HEK293T (cell line): ENCODE data around the gene TECTB.

Experiments used
- CTCF ChIA-PET: fragments of 350-600 bp; formaldehyde crosslinking; extraction: SDS; loops from one replicate; lab custom pipeline; 2021; ENCODE audit warnings: antibody characterized with exemption, inconsistent platforms; lab: Yijun Ruan, JAX
- POLR2A ChIA-PET: fragments of 350-600 bp; formaldehyde crosslinking; extraction: SDS; loops from one replicate; lab custom pipeline; 2020; ENCODE audit warnings: antibody characterized with exemption, inconsistent platforms; lab: Yijun Ruan, JAX
- DNase-seq: peaks from one replicate; pipeline ENCODE4 v3.0.0; 2012; ENCODE audit warnings: mixed read lengths; ENCODE audit errors: extremely low spot score
- ARNT ChIP-seq: fragments of 450-650 bp; IDR thresholded peaks from 2 replicates; pipeline ENCODE4 v1.6.1; 2017; ENCODE audit warnings: mild to moderate bottlenecking
- BHLHE40 ChIP-seq: fragments of 450-650 bp; IDR thresholded peaks from 2 replicates; pipeline ENCODE4 v1.6.1; 2016; ENCODE audit warnings: mild to moderate bottlenecking, moderate library complexity, borderline replicate concordance
- CTBP1 ChIP-seq: fragments of 450-650 bp; IDR thresholded peaks from 2 replicates; pipeline ENCODE4 v1.6.1; 2016; ENCODE audit warnings: borderline replicate concordance
- ELF4 ChIP-seq: fragments of 450-650 bp; IDR thresholded peaks from 2 replicates; pipeline ENCODE4 v1.6.1; 2017; ENCODE audit warnings: antibody characterized with exemption
- FOXA1 ChIP-seq: fragments of 450-650 bp; IDR thresholded peaks from 2 replicates; pipeline ENCODE4 v1.6.1; 2016; ENCODE audit warnings: mild to moderate bottlenecking
- FOXK2 ChIP-seq: fragments of 450-650 bp; IDR thresholded peaks from 2 replicates; pipeline ENCODE4 v1.6.1; 2016; ENCODE audit warnings: mild to moderate bottlenecking
- FOXM1 ChIP-seq: fragments of 450-650 bp; IDR thresholded peaks from 2 replicates; pipeline ENCODE4 v1.6.1; 2017; ENCODE audit warnings: mild to moderate bottlenecking, borderline replicate concordance
- HDGF ChIP-seq: fragments of 450-650 bp; IDR thresholded peaks from 2 replicates; pipeline ENCODE4 v1.6.1; 2017; ENCODE audit warnings: antibody characterized with exemption, borderline replicate concordance
- L3MBTL2 ChIP-seq: fragments of 450-650 bp; conservative IDR thresholded peaks from 2 replicates; pipeline ENCODE4 v1.6.1; 2016; ENCODE audit warnings: mild to moderate bottlenecking
- LEF1 ChIP-seq: fragments of 450-650 bp; IDR thresholded peaks from 2 replicates; pipeline ENCODE4 v1.6.1; 2017; ENCODE audit warnings: mild to moderate bottlenecking, borderline replicate concordance
- SP1 ChIP-seq: fragments of 450-650 bp; IDR thresholded peaks from 2 replicates; pipeline ENCODE4 v1.6.1; 2017
- SUZ12 ChIP-seq: fragments of 450-650 bp; IDR thresholded peaks from 2 replicates; pipeline ENCODE4 v1.6.1; 2016; ENCODE audit warnings: mild to moderate bottlenecking
- TARDBP ChIP-seq: fragments of 450-650 bp; IDR thresholded peaks from 2 replicates; pipeline ENCODE4 v1.6.1; 2016
- ZNF384 ChIP-seq: fragments of 450-650 bp; IDR thresholded peaks from 2 replicates; pipeline ENCODE4 v1.6.1; 2016
- TF ChIP-seq, protein P1 (sequence below): fragments of 450-650 bp; IDR thresholded peaks from 2 replicates; pipeline ENCODE4 v1.6.1; 2016

TECTB gene

DNA sequence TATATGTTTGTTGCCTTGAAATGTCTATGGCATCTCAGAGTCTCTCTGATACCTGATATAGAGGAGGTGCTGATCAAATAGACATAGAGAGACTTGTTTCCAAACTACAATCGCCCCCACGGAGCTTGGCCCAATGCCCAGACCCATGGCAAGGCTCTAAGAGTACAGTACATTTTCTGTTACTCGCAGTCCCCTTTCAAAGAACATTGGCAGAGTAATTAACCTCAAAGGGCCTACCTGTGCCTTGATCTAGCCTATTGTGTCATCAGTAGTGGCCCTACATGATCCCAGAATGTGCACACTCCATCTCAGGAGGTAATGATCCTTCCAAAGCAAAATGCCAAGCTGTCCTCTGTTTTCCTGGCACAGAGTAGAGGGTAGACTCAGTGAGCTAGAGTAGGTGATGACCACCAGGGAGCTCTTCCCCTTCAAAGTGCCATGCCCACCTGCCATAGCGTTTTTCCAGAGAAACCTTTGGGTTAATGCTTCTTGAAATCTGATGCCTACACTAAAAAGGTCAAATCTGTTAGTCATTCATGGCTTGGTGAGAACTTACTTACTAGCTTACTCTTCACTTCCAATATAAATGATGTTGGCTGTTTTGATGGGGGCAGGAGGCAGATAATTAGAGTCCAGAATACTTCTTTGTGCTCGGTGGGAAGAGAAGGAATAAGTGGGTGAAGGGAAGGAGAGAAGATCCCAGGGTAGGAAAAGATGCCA, 49.5 kb downstream of the TECTB start:
- ChIA-PET CTCF (interaction anchor here (0.6 kb wide), 1 partner anchor 1475 kb away, joined by 3 read pairs; no protein-coding TSS in a partner anchor), POLR2A (interaction anchor here (1.0 kb wide), 1 partner anchor 114 kb away, joined by 3 read pairs; the partner anchor contains the start of genes VTI1A and ZDHHC6)
- TF ChIP-seq, protein P1, sequence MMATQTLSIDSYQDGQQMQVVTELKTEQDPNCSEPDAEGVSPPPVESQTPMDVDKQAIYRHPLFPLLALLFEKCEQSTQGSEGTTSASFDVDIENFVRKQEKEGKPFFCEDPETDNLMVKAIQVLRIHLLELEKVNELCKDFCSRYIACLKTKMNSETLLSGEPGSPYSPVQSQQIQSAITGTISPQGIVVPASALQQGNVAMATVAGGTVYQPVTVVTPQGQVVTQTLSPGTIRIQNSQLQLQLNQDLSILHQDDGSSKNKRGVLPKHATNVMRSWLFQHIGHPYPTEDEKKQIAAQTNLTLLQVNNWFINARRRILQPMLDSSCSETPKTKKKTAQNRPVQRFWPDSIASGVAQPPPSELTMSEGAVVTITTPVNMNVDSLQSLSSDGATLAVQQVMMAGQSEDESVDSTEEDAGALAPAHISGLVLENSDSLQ: no peak
- TF ChIP-seq FOXK2 (no peak), ELF4 (no peak)
- no peak for DNase-seq

DNA sequence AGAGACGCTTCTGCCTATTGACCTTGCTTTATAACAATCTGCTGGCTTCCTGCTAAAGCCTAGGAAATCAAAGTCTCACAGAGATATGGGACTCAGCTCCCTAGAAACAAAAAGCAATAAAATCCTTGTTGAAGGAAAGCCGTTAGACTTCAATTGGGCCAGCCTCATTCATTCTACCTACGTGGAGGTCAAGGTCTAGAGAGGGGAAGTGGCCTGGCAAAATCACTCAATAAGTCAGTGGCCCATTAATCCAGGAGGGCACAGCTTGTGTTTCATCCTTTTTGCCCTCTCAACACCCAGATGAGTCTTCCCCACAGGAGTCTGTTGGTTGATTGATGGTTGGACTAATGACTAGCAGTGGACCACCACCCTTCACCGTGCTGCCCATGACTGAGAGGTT, 50.3 kb downstream of the TECTB start:
- ChIA-PET POLR2A (no interaction called here), CTCF (interaction anchor here (0.6 kb wide), 1 partner anchor 1476 kb away, joined by 3 read pairs; no protein-coding TSS in a partner anchor)
- no peak for DNase-seq
- TF ChIP-seq FOXK2 (no peak), ELF4 (no peak), ZNF384 (no peak), FOXA1 (no peak)
- TF ChIP-seq, protein P1: no peak

DNA sequence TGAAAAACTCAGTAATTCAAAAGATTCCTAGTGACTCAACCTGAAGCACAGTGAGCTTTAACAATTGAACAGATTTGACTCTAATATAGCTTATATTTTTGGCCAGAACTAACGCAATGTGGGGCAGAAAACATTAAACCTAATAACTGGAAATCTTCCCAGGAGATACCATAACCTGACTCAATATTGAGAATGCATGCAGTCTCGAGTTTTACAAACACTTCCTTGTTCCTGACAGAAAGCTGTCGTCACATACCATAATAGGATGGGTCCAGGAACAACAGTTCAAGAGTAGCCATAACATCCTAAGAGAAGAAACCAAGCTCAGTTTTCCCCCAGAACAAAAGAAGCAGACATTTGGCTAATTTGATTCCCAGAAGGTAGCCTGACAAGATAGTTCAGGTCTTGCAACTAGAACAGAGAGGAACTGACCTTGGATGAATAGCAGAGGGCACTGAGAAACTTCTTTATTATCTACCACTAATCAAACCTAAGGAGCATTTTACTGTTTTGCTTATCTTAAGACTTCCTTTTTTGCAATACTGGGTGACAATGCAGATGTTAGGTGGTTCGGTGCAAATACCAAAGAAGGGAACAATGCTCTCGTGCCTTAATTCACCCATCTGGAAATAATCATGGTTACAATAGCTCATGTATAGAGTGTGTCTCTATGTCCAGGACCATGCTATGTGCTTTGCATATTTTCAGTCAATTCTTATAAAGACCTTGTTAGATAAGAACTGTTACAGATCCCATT, 52.1 kb downstream of the TECTB start:
- POLR2A ChIA-PET: no interaction called here
- CTCF ChIA-PET: no interaction called here
- DNase-seq: no peak
- no peak for TF ChIP-seq SP1
- no peak for TF ChIP-seq L3MBTL2
- TF ChIP-seq TARDBP: no peak
- TF ChIP-seq FOXM1: no peak
- TF ChIP-seq SUZ12: no peak
- TF ChIP-seq LEF1: no peak
- TF ChIP-seq ELF4: no peak
- TF ChIP-seq HDGF: no peak
- TF ChIP-seq FOXK2: no peak
- TF ChIP-seq ZNF384: no peak
- TF ChIP-seq, protein P1: no peak
- TF ChIP-seq FOXA1: no peak

DNA sequence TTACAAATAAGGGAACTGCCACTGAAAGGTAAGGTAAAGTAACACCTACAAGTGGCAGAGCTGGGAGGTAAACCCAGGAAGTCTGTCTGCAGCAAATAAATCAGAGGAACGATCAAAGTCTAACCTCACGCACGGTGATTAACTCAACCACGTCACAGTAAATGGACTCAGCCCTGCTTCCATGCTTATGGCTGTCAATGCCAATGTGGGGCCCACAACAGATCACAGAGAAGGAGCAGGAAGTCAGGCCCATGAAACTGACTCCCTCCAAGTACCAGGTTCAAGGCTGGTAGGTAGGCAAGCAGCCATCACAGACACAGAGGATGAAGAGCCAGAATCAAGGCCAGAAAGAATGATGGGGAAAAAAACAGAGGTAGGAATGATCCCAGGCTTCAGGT, 52.7 kb downstream of the TECTB start:
- CTCF ChIA-PET: no interaction called here
- no peak for DNase-seq
- TF ChIP-seq LEF1 (no peak), L3MBTL2 (no peak), ZNF384 (no peak), BHLHE40 (no peak), FOXM1 (no peak), TARDBP (no peak), ARNT (no peak)
- POLR2A ChIA-PET: no interaction called here

DNA sequence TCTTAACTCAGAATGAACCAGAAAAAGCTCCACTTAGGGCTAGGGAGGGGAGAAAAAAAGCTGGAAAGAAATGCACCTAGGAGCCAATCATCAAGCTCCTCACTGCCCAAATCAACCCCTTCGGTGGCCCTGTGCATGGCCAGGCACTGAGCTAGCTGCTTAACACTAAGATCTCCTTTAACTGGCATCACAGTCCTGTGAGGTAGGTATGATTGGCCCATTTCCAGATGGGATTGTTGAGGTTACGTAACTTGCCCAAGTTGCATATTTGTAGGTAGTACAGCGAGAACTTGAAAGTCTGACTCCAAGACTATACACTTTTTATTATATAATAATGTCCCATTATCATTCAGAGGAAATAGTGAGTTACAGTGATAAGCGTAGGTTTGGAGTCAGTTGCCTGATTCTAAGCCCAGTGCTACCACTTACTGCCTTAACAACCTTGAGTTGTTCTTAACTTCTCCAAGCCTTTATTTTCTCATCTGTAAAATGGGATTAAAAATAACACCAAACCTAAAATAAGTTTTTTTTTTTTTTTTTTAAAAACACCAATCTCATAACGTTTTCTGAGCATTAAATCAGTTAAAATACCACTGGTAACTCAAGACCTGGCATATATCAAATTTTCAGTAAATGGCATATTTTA, 53.5 kb downstream of the TECTB start:
- POLR2A ChIA-PET: no interaction called here
- CTCF ChIA-PET: no interaction called here
- TF ChIP-seq SUZ12 (no peak), LEF1 (no peak), FOXA1 (no peak), ARNT (no peak), FOXM1 (no peak), CTBP1 (no peak), ELF4 (no peak), L3MBTL2 (no peak)
- TF ChIP-seq, protein P1: no peak

DNA sequence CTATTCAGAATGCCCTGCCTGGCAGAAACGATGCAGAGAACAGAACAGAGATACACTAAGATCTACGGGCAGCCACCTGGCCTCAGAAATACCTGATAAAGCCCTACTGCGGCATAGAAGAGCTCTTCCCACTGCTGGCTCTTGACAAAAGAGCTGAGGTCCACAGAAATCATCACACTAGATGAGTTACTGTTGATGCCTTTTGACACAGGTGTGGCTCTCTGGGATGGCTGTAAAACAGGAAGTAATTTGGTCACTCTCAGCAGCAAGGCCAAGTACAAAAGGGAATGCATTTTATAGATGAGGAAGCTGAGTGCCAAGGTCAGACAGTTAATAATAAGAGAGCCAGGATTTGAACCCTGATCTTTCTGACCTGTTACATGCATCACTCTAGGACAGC, 55.8 kb downstream of the TECTB start:
- POLR2A ChIA-PET: no interaction called here
- TF ChIP-seq L3MBTL2: no peak
- no peak for TF ChIP-seq BHLHE40
- TF ChIP-seq CTBP1: no peak
- TF ChIP-seq FOXA1: no peak
- TF ChIP-seq SUZ12: no peak
- no peak for DNase-seq
- CTCF ChIA-PET: no interaction called here

More for the DNA sequence above, 53.5 kb downstream of the TECTB start:
- no peak for DNase-seq
